ENCODE data around the gene SRPK3.

The SRPK3 gene

DNA sequence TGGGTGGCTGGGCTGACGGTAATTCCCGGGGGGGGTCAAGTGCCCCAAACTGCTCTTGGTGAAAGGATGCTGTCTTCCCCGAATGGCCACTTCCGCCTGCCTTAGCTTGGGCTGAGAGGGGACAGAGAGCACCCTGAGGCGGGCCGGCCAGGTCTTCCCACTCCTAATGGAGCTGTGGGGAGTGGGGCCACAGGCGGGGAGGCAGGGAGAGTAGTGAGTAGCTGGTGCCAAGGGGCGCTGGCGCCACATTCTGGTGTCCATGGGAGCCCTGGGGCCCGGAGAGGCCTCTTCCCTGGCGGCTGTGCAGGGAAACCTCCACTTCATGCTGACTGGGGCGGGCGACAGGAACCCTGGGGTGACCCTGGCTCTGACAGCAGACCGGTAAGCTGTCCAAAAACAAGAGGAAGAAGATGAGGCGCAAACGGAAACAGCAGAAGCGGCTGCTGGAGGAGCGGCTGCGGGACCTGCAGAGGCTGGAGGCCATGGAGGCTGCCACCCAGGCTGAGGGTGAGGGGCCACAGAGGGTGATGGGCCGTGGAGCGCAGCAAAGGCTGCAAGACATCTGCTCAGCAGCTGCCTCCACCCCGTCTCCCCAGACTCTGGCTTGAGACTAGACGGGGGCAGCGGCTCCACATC is 2.7 kb downstream of the SRPK3 start:
- in situ Hi-C loops (cut with HindIII; ENCODE audit: low sequenced_read_pairs), result no loop called here

DNA sequence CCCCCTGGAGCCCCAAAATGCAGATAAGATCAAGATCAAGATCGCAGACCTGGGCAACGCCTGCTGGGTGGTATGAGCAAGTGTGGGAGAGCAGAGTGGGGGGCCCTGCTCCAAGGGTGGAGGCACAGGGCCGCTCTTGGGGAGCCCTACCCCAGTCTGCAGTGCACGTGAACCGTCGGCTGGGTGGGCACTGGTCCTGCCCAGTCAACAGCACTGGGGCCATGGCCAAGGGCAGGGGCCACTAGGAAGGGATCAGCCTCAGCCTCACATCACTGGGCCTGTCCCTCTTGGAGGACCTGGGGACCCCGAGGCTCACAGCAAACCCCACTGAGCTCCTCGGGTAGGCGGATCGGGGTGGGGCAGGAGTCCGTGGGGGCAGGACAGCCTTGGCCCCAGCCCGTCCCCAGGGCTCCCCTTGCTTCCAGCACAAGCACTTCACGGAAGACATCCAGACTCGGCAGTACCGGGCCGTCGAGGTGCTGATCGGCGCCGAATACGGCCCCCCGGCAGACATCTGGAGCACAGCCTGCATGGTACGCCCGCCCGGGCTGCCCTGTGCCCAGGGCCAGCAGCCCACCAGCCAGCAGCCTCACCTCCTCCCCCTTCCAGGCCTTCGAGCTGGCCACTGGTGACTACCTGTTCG is 3.6 kb downstream of the SRPK3 start:
- in situ Hi-C loops (cut with HindIII; ENCODE audit: low sequenced_read_pairs), result no loop called here

DNA sequence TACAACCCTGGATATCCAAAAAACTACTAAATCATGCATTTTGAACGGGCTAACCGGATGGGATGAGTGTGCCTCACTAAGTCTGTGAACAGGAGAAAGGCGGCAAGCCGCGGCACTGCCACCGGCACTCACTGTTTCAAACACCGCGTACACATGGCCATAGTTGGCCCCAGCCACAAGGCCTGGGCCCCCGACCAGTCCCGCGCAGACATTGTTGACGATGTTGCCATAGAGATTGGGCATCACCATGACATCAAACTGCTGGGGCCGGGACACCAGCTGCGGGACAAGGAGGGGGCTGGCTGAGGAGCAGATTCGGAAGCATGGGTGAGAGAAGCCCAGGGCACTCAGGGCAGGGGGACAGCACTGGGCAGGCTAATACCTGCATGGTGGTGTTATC is 5.8 kb downstream of the SRPK3 start:
- in situ Hi-C loops (cut with HindIII; ENCODE audit: low sequenced_read_pairs), result no loop called here

DNA sequence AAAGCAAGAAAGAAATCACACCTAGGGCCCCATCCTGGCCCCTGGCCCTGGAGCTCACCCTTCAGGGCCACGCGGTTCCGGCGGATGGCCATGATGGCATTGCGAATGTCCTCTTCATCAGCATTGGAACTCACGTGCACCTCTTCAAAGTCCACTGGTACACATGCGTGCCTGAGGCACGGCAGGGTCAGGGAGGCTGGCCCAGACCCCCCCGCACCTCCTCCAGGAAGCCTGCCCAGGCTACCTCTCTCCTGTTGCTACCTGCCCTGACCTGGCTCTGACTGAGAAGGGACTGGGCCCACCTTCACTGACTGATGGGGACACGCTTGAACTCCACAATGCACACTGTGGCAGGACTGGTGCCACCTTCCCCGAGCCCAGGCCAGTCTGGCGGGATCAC is 8.8 kb downstream of the SRPK3 start:
- in situ Hi-C loops (cut with HindIII; ENCODE audit: low sequenced_read_pairs), result no loop called here

DNA sequence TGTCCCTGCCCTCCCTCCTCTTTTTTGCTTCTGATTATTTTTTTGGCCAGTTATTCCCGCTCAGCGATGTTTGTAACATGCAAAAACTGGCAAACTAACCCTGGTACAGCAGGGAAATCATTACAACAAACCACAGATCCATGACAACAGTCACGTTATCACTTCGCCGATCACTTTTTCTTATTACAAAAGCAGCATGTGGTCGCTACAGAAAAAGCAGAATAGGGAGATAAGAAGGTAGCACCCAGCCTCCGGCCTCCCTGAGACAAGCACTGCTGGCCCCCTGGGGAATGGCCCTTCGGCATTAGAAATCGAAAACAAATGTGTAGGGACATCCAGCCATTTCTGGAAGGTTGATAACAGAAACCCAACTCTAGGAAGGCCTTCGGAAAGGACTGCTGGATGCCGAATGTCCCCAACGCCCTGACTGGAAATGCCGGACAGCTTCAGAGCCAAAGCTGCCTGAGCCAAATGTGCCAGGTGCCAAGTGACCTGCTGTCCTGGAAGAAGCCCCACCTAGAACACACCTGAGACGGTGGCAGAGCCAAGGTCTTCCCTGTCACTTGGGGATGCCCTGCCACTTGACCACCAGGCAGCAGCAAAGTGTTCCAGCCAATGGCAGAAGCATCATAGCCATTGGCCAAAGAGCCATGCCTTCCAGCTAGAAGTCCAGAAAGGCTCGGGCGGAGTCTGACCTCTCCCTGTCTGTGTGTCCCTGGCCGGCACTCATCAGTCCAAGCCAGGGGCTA is 10.4 kb downstream of the SRPK3 start:
- in situ Hi-C loops (cut with HindIII; ENCODE audit: low sequenced_read_pairs), result no loop called here

DNA sequence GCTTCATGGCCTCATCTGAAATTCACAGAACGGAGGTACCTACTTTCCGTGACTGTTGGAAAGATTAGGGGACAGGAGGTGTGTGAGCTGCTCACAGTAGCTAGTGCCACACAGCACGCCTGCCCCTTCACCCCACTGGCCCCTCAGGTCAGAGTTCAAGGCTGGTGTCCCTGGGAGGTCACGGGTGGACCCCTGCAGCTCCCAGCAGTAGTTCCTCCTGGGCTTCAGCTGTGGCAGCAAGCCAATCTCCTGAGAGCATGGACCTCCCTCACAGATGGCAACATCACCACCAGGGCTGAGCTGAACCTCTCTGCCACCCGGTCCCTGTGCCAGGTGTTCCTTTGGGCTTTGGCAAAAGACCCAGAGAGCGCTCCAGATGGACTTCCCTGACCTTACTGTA is 11.5 kb downstream of the SRPK3 start:
- in situ Hi-C loops (cut with HindIII; ENCODE audit: low sequenced_read_pairs), result no loop called here

DNA sequence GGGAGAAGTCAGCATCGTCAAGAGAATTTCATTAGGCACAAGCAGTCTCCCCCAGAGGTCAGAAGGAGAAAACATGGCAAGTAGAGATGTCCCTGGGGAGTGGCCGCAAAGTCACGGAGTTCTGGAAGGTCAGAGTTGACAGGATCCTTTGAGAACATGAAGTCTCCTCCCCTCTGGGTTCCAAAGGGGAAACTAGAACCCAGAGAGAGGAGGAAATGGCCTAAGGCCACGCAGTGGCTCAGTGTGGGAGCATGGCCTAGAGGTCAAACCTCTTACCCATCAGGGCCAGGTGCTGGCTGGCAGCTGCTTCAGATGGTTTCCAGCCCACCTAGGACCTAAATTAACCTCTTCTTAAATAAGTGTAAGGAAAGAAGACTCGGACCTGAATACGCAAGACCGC is 12.4 kb downstream of the SRPK3 start:
- in situ Hi-C loops (cut with HindIII; ENCODE audit: low sequenced_read_pairs), result no loop called here

DNA sequence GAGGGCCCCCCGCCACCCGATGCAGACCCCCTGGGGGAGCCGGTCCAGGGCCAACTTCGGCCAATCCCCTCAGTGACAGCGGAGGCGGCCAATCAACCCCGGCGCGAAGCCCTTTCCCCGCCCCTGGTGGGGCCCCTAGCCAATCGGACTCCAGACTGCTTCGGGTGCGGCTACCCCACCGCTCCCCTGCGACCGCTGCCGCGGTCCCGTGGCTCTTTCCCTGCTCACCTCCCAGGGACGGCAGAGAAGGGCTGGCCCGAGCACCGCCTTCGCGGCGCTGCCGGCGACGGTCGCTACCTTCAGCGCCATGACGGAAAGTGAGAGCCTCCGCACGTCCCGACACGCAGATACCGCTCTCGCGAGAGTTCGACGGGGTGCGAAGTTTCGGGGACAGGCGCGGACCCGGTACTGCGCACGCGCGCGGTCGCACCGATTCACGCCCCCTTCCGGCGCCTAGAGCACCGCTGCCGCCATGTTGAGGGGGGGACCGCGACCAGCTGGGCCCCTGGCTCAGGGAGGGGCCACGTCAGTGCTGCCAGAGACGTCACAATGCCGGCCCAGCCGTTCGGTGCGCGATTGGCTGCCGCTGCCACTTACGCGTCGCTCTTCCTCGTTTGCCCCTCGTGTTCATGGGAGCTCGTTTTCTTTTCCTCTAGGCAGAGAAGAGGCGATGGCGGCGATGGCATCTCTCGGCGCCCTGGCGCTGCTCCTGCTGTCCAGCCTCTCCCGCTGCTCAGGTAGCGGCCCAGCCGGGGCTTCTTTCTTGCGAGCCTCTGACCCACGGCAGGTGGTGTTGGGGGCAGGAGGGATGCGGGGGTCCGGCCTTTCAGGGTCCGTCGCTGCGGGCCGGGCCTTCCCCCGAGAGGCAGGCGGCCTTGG is 13.4 kb downstream of the SRPK3 start, which contains the start of the genes IDH3G and SSR4:
Gene IDH3G, minus strand, starts transcription at position 358 of the 879 bp plus-strand sequence. Its CDS starts 49 bp downstream, at position 309.
Gene SSR4, plus strand, starts transcription at position 651 of the 879 bp plus-strand sequence. Its CDS starts 20 bp downstream, at position 671.
- in situ Hi-C loops (cut with HindIII; ENCODE audit: low sequenced_read_pairs), result no loop called here

DNA sequence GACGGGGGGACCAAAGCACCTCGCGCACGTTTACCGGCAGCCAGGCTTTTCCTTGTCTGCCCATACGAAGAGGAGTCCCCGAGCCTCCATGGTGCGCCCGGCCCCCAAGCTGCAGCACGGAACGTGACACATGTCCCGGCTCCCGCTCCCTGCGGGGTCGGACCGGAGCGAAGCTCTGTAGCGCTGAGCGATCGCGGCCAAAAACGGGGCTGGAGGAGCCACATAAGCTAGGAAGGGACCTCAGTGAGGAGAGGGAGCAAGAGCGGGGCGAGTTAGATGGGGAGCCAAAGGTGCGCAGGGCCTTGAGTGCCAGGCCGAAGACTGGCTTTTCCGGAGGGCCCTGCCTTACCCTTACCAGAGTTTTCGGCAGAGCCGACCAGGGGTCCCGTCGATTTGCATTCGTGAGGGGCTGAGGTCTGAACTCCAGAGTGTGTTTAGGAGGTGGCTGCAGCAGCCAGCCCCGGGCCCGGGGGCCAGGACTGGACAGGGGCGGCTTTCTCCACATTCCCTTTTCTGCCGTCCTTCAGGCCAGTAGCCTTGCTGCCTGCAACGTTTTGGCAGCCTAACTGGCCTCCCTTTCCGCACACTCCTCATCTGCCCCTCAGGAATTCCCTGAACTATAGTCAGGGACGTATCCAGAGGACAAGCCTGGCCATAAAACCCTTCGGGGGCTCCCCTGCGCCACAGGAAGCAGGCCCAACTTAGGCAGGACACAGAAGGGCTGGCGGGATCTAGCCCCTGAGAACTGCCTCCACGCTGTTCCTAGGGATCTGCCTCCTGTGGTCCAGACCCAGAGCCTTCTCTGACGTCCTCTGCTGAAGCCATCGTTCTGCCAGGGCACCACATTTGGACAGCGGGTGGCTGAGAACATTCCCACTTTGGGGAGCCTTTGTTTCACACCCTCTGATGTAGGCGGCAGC is 14.3 kb downstream of the SRPK3 start:
- in situ Hi-C loops (cut with HindIII; ENCODE audit: low sequenced_read_pairs), result no loop called here

DNA sequence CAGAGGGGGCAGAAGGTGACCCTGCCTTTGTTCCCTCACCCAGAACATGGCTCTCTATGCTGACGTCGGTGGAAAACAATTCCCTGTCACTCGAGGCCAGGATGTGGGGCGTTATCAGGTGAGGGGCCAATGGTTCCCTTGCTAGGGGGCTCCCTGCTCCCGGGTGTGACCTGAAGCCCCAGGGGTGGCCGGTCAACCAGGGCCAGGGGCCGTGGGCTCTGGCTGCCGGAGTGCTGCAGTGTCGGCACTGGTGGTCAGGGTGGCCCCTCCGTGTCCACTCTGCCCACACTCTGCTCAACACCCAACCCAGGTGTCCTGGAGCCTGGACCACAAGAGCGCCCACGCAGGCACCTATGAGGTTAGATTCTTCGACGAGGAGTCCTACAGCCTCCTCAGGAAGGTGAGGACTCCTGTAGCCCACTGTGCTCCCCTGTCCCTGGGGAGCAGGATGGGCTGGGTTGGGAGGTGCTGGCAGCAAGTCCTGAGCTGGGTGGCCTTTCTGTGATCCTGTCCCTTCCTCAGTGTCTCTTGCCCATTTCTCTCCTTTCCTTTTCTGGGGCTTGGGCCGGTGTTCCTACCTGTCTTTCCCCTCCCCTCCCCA is 16.7 kb downstream of the SRPK3 start:
- in situ Hi-C loops (cut with HindIII; ENCODE audit: low sequenced_read_pairs), result no loop called here

DNA sequence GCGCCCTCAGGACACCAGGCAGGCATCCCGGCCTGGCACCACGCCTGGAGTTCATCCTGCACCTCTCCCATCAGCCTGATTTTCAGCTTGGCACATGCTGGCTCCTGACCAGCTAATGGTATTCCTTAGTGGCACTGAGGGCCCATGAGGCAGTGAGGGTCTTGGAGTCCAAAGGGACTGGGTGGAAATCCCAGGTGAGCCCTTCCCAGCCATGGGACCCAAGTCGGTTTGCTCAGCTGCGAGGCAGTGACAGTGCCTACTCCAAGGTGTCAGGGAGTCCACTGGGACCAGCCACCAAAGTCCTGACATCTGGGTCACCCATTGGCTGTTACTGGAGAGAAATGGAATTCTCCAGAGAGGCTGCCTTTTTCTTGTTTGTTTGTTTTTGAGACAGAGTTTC is 18.5 kb downstream of the SRPK3 start:
- in situ Hi-C loops (cut with HindIII; ENCODE audit: low sequenced_read_pairs), result no loop called here

DNA sequence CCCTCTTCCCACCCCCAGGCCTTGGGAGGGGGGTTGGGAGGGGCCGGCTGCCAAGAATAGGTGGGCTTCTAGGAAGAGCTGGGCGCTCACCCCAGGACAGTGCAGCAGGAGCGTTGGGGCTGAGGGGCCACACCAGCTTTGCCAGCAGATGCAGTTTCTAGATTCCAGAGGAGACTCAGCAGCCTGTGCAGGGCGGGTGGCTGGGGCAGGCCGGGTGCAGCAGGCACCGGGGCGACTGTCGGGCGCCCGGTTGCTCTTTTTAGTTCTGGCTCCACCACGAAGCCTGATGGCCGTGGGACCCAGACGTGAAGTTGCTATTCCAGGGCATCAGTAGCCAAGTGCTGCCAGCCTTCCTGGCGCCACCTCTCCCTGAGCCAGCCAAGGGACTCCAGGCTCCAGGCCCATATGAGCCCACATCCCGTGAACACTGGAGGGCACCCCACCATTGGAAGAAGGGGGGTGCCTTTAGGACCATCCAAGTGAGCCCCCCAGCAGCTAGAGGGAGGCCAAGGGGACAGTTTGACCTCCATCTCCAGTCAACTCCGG is 19.4 kb downstream of the SRPK3 start:
- in situ Hi-C loops (cut with HindIII; ENCODE audit: low sequenced_read_pairs), result no loop called here

DNA sequence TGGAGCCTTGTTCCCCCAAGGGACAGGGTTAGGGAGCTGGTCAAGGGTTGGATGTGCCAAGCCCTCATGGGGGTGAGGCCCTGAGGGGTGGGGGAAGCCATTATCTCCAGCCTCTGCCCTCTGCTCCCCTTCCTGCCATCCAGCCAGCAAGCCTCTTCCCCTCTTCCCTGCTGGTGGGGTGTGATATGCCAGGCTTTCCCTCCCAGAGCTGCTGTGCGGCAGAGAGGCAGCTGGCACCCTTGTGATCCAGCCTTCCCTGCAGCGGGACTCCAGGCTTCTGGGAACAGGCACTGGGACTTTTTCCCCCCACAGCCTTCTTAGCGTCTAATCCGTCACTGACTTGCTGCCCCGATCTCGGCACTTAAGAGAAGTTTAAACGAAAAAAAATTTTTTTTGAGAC is 19.9 kb downstream of the SRPK3 start:
- in situ Hi-C loops (cut with HindIII; ENCODE audit: low sequenced_read_pairs), result no loop called here

DNA sequence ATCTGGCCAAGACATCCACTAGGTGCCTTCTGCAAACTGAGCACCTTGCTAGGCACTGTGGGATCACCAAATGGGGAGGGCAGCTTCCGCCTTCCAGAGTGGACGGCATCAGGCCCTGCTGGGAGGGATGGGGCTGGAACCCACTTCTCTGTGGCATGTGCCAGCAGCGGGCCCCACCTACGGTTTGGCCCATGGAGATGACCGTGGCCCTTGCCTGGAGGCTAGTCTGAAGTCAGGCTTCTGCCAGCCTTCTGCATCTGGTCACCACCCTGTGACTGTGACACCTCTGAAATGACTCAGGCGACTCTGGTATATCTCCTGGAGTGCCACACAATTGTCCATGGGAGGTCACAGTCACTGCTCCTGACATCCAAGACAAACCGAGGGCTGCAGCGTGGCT is 20.8 kb downstream of the SRPK3 start:
- in situ Hi-C loops (cut with HindIII; ENCODE audit: low sequenced_read_pairs), result no loop called here

DNA sequence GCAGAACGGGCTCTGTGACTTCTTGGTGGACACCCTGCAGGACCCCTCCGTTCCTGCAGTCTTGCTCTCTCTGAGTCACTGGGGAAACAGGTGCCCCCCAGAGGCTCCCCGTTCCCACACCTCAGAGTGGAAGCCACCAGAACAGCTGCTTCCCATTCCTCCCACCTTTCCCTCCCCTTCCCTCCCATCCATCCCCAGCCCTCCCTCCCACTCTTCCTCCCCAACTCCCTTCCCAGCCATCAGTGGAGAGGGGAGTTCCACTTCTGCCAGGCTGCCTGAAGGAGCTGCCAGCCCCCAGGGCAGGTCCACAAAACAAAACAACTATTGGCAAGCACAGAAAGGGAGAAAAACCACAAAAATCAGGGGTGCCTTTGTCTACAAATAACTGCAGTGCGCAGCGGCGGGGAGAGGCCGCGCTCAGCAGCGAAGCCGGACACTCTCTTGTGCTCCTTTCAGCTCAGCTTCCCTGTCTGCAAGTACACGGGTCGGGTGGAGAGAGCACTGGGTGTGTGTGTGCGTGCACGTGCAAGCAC is 21.7 kb downstream of the SRPK3 start:
- in situ Hi-C loops (cut with HindIII; ENCODE audit: low sequenced_read_pairs), result no loop called here

DNA sequence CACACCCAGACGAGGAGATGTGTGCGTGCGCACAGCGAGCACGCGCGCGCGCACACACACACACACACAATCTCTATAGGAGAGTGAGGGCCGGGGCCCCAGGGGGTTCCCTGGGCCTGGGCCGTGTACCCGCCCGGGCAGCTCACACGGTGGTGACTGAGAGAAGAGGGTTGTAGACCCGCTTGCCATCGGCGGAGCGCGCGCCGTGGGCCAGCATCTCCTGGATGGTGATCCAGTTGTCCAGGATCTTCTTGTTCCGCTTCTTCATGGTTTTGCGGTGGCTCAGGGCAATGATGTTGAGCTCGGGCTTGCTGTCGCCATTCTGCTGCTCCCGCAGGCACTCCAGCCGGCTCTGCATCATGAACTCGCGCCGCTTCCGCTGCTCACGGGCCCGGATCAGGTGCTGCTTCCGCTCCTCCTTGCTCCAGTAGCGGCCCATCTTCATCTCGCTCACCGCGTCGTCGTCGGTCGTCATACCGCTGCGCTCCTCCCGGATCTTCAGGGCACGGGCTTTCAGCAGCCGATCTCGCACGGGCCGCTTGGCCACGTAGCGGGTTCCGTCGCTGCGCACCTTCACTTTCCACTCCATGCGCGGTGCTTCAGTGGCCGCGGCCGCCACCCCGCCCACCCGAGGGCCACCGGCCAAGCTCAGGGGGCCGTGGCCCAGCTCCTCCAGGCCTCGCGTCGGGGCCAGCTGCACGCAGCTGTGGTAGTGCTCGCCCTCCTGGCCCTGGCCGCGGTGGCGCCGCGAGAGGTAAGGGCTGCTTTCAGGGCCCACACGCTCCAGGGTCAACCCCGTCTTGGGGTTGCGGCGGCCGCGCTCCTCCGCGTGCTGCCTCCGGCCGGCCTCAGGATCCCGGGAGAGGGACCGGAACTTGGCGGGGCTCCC is 22.6 kb downstream of the SRPK3 start:
- in situ Hi-C loops (cut with HindIII; ENCODE audit: low sequenced_read_pairs), result no loop called here

DNA sequence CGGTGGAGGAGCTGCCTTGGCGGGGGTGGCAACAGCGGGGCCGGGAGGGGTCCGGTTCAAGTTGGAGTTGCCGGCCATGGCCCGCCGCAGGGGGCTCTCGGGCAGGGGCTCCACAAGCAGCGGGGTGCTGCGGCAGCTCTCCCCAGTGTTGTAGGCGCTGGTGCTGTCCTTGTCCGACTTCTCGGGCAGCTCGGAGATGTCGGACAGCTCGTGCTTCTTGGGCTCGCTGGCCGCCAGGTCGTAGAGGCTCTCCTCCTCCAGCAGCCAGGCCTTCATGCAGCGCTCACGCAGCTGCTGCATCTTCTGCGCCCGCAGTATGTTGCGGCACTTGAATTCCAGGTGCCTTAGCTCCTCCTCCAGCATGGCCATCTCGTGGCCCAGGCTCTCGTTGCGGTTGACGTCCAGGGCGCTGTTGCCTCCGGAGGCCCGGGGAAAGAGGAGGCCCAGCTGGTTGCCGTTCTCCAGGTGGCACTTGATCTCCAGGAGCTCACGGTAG is 23.3 kb downstream of the SRPK3 start:
- in situ Hi-C loops (cut with HindIII; ENCODE audit: low sequenced_read_pairs), result no loop called here

DNA sequence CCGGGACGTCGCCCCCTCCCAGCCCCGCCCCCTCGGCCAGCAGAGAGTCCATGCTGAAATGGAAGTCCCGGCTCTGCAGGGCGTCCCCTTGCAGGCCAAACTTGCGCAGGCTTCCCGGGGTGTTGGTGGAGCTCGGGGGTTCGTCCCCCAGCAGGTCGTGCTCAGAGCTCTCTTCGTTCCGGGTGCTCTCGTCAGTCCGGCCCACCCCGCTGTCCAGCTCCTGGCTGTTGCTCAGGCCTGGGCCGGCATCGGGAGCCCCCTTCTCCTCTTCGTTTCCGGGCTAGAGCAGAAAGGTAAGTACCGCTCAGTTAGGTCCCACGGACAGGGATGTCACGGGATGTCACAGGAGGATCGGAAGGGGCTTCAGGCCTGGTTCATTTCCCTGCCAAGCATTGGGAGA is 23.8 kb downstream of the SRPK3 start:
- in situ Hi-C loops (cut with HindIII; ENCODE audit: low sequenced_read_pairs), result no loop called here

Measured in endothelial cell of hepatic sinusoid (primary cell).